ENCODE results near the gene RASD2.
A peak's percentile ranks its signal among the peaks of the same experiment; 100 is the strongest.
"Not testable (repeated sequence)": the region's sequence is repeated elsewhere in the genome, so short reads cannot be mapped to it uniquely, and the experiment has no call there.

Gene RASD2

GRCh38 chr22:35540595-35541253, at the start of gene RASD2:
Gene RASD2, plus strand, starts transcription at chr22:35540831. Its CDS starts 5,979 bp downstream, at chr22:35546810.
- DNase-seq (ENCODE audit: low read depth in 1 of 2, low spot score in 1 of 2): peak in 1 of 2 donors; percentile 9

- not testable (repeated sequence) for DNase-seq (ENCODE audit: low read depth in 1 of 2, low spot score in 1 of 2)
These were observed 49.3 kb upstream of the RASD2 start for GRCh38 chr22:35491061-35491907.

DNA sequence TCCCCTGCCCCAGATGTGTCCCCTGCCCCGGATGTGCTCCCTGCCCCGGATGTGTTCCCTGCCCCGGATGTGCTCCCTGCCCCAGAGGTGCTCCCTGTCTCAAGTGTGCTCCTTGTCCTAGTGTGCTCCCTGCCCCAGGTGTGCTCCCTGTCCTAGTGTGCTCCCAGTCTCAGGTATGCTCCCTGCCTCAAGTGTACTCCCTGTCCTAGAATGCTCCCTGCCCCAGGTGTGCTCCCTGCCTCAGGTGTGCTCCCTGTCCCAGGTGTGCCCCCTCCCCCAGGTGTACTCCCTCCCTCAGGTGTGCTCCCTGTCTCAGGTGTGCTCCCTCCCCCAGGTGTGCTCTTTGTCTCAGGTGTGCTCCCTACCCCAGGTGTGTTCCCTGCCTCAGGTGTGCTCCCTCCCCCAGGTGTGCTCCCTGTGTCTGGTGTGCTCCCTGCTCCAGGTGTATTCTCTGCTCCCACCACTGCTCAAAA, 48.7 kb upstream of the RASD2 start:
- no peak for DNase-seq (ENCODE audit: low read depth in 1 of 2, low spot score in 1 of 2)

- DNase-seq (ENCODE audit: low read depth in 1 of 2, low spot score in 1 of 2): no peak
These were observed 47.6 kb upstream of the RASD2 start for GRCh38 chr22:35493074-35493473.

DNA sequence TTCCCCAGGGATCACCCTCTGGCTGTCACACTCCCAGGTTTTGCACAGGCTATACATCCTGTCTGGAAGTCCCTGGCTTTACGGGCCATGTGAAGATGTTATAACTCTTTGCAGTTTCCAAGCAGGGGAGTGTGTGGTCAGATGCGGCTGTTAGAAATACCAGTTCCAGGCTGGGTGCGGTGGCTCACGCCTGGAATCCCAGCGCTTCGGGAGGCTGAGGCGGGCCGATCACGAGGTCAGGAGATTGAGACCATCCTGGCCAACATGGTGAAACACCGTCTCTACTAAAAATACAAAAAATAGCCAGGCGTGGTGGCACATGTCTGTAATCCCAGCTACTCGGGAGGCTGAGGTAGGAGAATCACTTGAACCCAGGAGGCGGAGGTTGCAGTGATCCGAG, 44.9 kb upstream of the RASD2 start:
- DNase-seq (ENCODE audit: low read depth in 1 of 2, low spot score in 1 of 2): not testable (repeated sequence)

GRCh38 chr22:35496768-35497312, 43.8 kb upstream of the RASD2 start:
- no peak for DNase-seq (ENCODE audit: low read depth in 1 of 2, low spot score in 1 of 2)

GRCh38 chr22:35498026-35498800, 42.4 kb upstream of the RASD2 start:
- no peak for DNase-seq (ENCODE audit: low read depth in 1 of 2, low spot score in 1 of 2)

- DNase-seq (ENCODE audit: low read depth in 1 of 2, low spot score in 1 of 2): no peak
These were observed 37.8 kb upstream of the RASD2 start for GRCh38 chr22:35502836-35503235.

DNA sequence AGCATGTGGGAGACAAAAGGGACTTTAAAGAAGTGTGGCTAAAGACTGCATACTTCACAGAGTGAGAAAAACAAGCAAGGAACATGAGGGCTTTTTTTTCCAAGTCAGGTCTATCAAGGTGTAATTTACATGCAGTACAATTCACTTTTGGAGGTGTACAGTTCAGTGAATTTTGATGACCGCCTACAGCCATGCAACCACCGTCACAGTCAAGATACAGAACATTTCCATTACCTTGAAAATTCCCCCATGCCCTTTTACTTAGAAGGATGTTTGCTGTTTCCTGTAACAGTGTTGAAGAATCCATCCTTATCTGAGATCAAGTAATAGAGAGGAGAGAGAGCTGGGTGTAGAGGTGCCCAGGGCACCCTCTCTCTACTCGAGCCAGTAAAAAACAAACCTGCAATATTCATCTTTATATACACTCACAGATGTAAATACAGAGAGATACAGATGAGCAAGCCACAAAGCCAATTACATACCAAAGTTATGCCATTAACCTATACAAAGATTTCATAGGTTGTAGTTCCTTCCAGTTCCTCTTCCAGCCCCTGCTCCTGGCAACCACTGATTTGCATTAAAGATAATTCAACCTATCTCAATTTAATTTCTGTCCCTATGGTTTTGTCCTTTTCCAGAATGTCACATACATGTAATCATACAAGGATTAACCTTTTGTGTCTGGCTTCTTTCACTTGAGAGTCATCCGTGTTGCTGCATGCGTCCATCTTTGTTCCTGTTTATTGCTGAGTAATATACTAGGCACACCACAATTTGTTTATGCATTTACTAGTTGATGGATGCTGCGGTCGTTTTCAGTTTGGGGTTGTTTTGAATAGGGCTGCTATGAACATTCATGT, 35.0 kb upstream of the RASD2 start:
- DNase-seq (ENCODE audit: low read depth in 1 of 2, low spot score in 1 of 2): no peak

DNA sequence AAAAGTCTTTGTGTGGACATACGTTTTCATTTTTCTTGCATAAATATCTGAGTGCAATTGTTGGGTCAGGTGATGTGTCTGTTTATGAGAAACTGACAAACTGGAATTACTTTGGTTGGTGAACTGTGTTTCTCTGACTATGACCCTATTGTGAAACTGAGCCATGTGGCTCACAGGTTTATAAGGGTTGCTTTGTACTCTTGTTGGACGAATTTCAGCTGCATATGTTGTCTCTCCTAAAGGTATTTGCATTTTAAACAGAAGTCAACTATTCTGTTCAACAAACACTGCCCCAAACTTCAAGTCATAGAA, 34.4 kb upstream of the RASD2 start:
- DNase-seq (ENCODE audit: low read depth in 1 of 2, low spot score in 1 of 2): no peak

- not testable (repeated sequence) for DNase-seq (ENCODE audit: low read depth in 1 of 2, low spot score in 1 of 2)
These were observed 32.8 kb upstream of the RASD2 start for GRCh38 chr22:35507851-35508250.

GRCh38 chr22:35509451-35509850, 31.2 kb upstream of the RASD2 start:
- no peak for DNase-seq (ENCODE audit: low read depth in 1 of 2, low spot score in 1 of 2)

- no peak for DNase-seq (ENCODE audit: low read depth in 1 of 2, low spot score in 1 of 2)
These were observed 30.7 kb upstream of the RASD2 start for GRCh38 chr22:35509960-35510359.

- DNase-seq (ENCODE audit: low read depth in 1 of 2, low spot score in 1 of 2): no peak
These were observed 30.1 kb upstream of the RASD2 start for GRCh38 chr22:35510481-35510934.

DNA sequence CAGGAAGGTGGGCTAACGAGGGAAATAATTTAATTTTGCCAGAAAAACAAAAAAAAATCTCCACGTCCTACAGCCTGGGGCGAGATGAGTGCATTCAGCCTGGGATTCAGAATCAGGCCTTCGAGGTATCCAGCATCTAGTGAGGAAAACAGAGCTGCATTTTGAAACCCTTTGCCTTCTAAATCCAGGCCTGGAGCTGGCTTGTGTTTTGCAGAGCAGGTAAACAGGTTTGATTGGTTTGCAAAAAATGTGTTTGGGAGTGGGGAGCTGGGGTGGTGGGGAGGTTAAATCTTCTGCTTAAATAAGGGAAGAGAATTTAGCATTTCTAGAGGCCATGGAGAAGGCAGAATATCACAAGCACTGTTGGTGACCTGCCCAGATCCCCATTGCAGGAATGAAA, 29.7 kb upstream of the RASD2 start:
- DNase-seq (ENCODE audit: low read depth in 1 of 2, low spot score in 1 of 2): no peak

DNA sequence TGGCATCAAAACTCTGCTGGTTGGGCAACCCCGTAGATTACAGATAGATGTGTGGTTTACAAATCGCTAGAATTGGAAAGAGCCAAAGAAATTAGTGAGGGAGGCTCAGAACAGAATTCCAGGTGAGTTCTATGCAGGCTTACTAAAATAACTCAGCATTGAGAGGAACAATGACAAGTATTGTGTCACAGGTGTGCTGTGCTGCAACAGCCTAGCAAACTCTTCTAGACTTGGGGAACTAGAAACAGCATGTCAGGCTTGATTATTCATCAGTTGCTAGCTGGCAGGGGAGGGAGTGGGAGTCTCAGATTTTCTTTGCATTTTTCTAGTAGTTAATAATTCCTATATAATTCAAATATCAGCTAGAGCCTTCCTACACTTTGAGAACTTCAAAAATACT, 26.3 kb upstream of the RASD2 start:
- DNase-seq (ENCODE audit: low read depth in 1 of 2, low spot score in 1 of 2): no peak

GRCh38 chr22:35515952-35516351, 24.7 kb upstream of the RASD2 start:
- not testable (repeated sequence) for DNase-seq (ENCODE audit: low read depth in 1 of 2, low spot score in 1 of 2)

- no peak for DNase-seq (ENCODE audit: low read depth in 1 of 2, low spot score in 1 of 2)
These were observed 23.9 kb upstream of the RASD2 start for GRCh38 chr22:35516723-35517122.

DNA sequence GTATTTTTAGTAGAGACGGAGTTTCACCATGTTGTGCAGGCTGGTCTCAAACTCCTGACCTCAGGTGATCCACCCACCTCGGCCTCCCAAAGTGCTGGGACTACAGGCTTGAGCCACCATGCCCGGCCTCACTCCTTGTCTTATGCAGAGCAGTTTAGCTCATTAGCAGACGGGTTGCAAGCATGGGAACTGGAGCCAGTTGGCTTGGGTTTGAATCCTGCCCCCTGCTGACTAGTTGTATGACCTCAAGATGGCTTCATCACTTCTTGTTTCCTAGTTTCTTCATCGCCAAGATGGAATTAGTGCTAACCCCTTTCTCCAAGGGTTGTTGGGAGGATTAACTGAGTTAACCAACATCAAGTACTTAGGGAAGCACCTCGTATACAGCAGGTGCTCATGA, 23.4 kb upstream of the RASD2 start:
- DNase-seq (ENCODE audit: low read depth in 1 of 2, low spot score in 1 of 2): no peak

DNA sequence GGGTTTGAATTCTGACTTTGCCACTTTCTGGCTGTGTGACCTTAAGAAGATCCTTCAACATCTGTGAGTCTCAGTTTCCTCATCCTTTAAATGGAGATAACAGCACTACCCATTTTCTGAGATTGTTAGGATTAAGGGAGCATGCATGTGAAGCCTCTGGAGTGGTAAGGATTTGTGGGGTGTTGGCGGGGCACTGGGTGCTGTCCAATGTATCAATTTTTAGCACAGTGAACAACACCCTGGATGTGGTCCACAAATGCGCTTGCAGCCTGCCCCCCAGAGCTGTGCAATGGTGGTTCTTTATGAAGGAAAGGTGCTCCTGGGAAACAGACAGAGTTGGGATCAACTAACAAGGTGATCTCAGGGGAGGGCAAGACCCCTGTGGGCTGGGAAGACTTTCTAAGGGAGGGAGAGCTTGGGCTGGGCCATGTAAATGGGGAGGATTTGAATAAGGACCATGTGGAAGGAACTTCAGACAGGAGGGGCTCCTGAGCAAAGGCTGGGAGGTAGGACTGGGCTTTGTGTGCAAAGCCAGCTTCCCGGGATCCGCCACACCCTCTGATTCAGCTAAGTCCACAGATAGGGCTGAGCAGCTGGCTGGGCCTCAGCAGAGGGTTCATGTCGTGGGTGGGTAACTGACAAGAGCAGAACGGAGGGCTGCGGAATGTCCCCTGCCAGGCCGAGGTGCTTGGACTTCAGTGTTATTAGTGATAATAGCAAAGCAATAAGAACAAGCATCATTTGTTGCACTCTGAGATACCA, 22.7 kb upstream of the RASD2 start:
- DNase-seq (ENCODE audit: low read depth in 1 of 2, low spot score in 1 of 2): no peak

All from activated T-helper 1 cell treated with anti-CD3 and anti-CD28 coated beads, Interleukin-2, amount 50 U/mL, for 16 hours (primary cell).